RWPE2 (cell line): ENCODE data around the gene DEFB121.

Source experiments
- ATAC-seq: fragments of 200-7000 bp; cut with Tn5 transposase; 3 replicates; pipeline ENCODE4 v1.9.1; 2021; ENCODE audit warnings: low read depth
- DNase-seq: peaks from one replicate; pipeline ENCODE4 v3.0.0-alpha.2; 2020; ENCODE audit warnings: low spot score
- H3K27ac ChIP-seq: fragments of 450-650 bp; 2 replicates; pipeline ENCODE4 v1.5.1; 2017; ENCODE audit warnings: mild to moderate bottlenecking; ENCODE audit not compliant: poor library complexity, severe bottlenecking
- H3K27me3 ChIP-seq: fragments of 250-450 bp; sonication (Bioruptor Pico); 2 replicates; pipeline ENCODE4 v1.5.1; 2021; ENCODE audit warnings: mild to moderate bottlenecking, moderate library complexity; ENCODE audit not compliant: insufficient read depth, poor library complexity, severe bottlenecking
- H3K36me3 ChIP-seq: fragments of 250-450 bp; sonication (Bioruptor Pico); 2 replicates; pipeline ENCODE4 v1.5.1; 2020; ENCODE audit warnings: low read depth, mild to moderate bottlenecking, moderate library complexity
- H3K4me1 ChIP-seq: fragments of 250-450 bp; sonication (Bioruptor Pico); 2 replicates; pipeline ENCODE4 v1.5.1; 2021; ENCODE audit warnings: mild to moderate bottlenecking, moderate library complexity; ENCODE audit not compliant: insufficient read depth, poor library complexity, severe bottlenecking
- H3K4me3 ChIP-seq: fragments of 250-450 bp; sonication (Bioruptor Pico); 2 replicates; pipeline ENCODE4 v1.5.1; 2021; ENCODE audit warnings: mild to moderate bottlenecking, moderate library complexity; ENCODE audit not compliant: severe bottlenecking
- H3K9me3 ChIP-seq: fragments of 250-450 bp; sonication (Bioruptor Pico); 2 replicates; pipeline ENCODE4 v1.5.1; 2021; ENCODE audit warnings: mild to moderate bottlenecking, moderate library complexity; ENCODE audit not compliant: severe bottlenecking
- TF ChIP-seq, protein P1 (sequence below): fragments of 450-650 bp; IDR thresholded peaks from one replicate; pipeline ENCODE4 v1.5.1; 2017; ENCODE audit warnings: mild to moderate bottlenecking, moderate library complexity; ENCODE audit not compliant: poor library complexity, severe bottlenecking

Gene DEFB121

DNA sequence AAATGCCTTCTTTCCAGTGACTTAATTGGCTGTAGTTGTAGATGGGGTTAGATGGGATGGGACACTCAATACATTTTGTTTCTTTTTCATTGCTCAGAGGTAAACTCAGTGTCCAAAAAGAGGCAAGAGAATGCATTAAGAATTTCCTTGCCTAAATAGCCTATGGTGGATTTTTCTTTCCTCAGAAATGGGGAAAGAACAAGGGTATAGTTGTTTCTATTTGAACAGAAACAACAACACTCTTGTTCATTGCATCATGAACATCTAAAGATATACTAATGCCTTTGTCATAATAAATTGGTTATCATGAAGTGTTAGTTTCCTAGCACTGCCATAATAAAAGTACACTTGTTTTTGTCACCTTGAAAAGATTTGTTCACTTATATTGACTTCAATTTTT, 19.8 kb upstream of the DEFB121 start:
- no peak overlapping the region for H3K27ac ChIP-seq
- peaks cover 5% of the 10 kb centered on the region for H3K9me3 ChIP-seq
- no peak for DNase-seq

DNA sequence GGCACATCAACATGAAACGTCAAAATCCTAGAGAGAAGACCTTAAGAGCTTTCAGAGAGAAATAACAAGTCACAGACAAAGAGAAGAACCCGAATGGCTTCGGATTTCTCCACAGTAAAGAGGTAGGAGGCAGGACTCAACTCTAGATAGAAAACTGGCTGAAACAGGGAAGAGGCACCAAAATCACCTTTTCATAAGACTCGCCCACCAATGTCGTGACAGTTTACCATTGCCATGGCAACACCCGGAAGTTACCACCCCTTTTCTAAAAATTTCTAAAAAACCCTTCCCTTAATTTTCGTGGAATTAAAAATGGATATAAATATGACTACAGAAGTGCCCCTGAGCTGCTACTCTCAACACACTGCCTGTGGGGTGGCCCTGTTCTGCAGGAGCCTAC, 12.3 kb upstream of the DEFB121 start:
- ATAC-seq, result no peak

More for the DNA sequence above, 19.8 kb upstream of the DEFB121 start:
- H3K36me3 ChIP-seq, result no peaks in the 10 kb centered on the region
- TF ChIP-seq, protein P1, sequence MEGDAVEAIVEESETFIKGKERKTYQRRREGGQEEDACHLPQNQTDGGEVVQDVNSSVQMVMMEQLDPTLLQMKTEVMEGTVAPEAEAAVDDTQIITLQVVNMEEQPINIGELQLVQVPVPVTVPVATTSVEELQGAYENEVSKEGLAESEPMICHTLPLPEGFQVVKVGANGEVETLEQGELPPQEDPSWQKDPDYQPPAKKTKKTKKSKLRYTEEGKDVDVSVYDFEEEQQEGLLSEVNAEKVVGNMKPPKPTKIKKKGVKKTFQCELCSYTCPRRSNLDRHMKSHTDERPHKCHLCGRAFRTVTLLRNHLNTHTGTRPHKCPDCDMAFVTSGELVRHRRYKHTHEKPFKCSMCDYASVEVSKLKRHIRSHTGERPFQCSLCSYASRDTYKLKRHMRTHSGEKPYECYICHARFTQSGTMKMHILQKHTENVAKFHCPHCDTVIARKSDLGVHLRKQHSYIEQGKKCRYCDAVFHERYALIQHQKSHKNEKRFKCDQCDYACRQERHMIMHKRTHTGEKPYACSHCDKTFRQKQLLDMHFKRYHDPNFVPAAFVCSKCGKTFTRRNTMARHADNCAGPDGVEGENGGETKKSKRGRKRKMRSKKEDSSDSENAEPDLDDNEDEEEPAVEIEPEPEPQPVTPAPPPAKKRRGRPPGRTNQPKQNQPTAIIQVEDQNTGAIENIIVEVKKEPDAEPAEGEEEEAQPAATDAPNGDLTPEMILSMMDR, result no peak
- H3K4me3 ChIP-seq, result no peak overlapping the region
- no peak; the same call in 2 of the 3 replicates for ATAC-seq
- no peaks in the 10 kb centered on the region for H3K4me1 ChIP-seq
- H3K27me3 ChIP-seq, result peaks cover 22% of the 10 kb centered on the region

DNA sequence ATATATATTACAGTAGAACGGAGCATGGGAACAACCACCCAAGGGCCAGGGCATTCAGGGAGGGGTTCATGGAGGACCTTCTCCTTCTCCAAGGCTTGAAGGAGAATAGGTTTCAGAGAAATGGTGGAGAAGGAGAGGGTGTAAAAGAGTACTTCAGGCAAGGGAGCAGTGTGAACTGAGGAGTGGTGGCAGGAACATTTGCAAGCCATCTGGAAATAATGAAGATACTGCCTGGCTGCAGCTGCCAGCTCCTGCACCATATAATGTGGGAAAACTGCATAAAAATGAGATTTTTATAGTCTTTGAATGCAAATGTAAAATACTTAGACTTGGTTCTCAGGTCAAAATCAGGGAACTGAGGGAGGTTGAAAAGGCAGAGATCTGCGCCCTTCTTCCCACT, 9.6 kb upstream of the DEFB121 start:
- ATAC-seq (no peak), DNase-seq (no peak)
- H3K4me1 ChIP-seq, result no peaks in the 10 kb centered on the region
- H3K27ac ChIP-seq, result no peak overlapping the region
- no peaks in the 10 kb centered on the region for H3K27me3 ChIP-seq
- no peak overlapping the region for H3K4me3 ChIP-seq
- no peaks in the 10 kb centered on the region for H3K9me3 ChIP-seq
- TF ChIP-seq, protein P1, result no peak
- no peaks in the 10 kb centered on the region for H3K36me3 ChIP-seq

More for the DNA sequence above, 12.3 kb upstream of the DEFB121 start:
- TF ChIP-seq, protein P1, result no peak
- Histone ChIP-seq H3K4me1 (no peaks in the 10 kb centered on the region), H3K4me3 (no peak overlapping the region), H3K27me3 (peaks cover 5% of the 10 kb centered on the region), H3K27ac (no peak overlapping the region), H3K9me3 (no peaks in the 10 kb centered on the region), H3K36me3 (no peaks in the 10 kb centered on the region)
- DNase-seq, result no peak

DNA sequence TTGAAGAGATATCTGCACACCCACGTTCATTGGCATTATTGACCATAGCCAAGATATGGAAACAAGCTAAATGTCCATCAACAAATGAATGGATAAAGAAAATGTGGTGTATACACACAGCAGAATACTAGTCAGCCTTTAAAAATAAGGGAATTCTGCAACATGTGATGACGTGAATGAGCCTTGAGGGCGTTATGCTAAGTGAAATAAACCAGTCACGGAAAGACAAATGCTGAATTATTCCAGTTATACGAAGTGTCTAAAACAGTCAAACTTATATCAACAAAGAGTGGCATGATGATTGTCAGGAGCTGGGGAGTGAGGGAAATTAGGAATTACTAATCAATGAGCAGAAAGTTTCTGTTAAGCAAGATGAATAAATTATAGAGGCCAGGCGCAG, 8.4 kb upstream of the DEFB121 start:
- H3K36me3 ChIP-seq, result no peaks in the 10 kb centered on the region
- no peak for ATAC-seq

DNA sequence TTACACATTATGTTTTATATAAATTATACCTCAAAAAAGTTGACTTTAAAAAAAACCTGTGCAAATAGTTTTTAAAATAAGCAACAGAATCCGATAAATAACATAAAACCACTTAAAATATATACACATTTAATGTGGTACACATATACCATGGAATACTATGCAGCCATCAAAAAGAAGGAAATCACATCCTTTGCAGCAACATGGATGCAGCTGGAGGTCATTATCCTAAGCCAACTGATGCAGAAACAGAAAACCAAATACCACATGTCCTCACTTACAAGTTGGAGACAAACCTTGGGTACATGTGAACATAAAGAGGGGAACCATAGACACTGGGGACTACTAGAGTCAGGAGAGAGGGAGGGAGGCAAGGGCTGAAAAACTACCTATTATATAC, 4.0 kb upstream of the DEFB121 start:
- Histone ChIP-seq H3K27me3 (peaks cover 3% of the 10 kb centered on the region), H3K4me1 (no peaks in the 10 kb centered on the region), H3K4me3 (no peak overlapping the region), H3K36me3 (no peaks in the 10 kb centered on the region), H3K27ac (no peak overlapping the region), H3K9me3 (no peaks in the 10 kb centered on the region)
- ATAC-seq (no peak), DNase-seq (no peak)
- TF ChIP-seq, protein P1, result no peak

More for the DNA sequence above, 8.4 kb upstream of the DEFB121 start:
- H3K27me3 ChIP-seq, result peaks cover 3% of the 10 kb centered on the region
- DNase-seq, result no peak
- no peaks in the 10 kb centered on the region for H3K9me3 ChIP-seq
- H3K4me1 ChIP-seq, result no peaks in the 10 kb centered on the region
- no peak overlapping the region for H3K27ac ChIP-seq
- no peak overlapping the region for H3K4me3 ChIP-seq
- TF ChIP-seq, protein P1, result no peak
